HG03469 (cell line): Measurements from ENCODE around the gene RCBTB2.

ENCODE experiments used
- ATAC-seq: cut with Tn5 transposase; IDR thresholded peaks from one replicate; pipeline ENCODE4 v1.9.1; 2021; ENCODE audit warnings: mild to moderate bottlenecking, moderate library complexity, moderate number of reproducible peaks; ENCODE audit not compliant: unreplicated experiment

The RCBTB2 gene

GRCh38 chr13:48531416-48532255 is 1.2 kb downstream of the RCBTB2 start:
- ATAC-seq = no peak

GRCh38 chr13:48530833-48531232 is 2.0 kb downstream of the RCBTB2 start:
- no peak for ATAC-seq

GRCh38 chr13:48528720-48529119 is 4.2 kb downstream of the RCBTB2 start:
- no peak for ATAC-seq

GRCh38 chr13:48527955-48528354 is 4.9 kb downstream of the RCBTB2 start:
- no peak for ATAC-seq

GRCh38 chr13:48526286-48526685 is 6.6 kb downstream of the RCBTB2 start:
- no peak for ATAC-seq

GRCh38 chr13:48518083-48518482 is 14.8 kb downstream of the RCBTB2 start:
- no peak for ATAC-seq

- ATAC-seq = no peak
These were observed 17.1 kb downstream of the RCBTB2 start for GRCh38 chr13:48515732-48516131.

- ATAC-seq = no peak
These were observed 18.1 kb downstream of the RCBTB2 start for GRCh38 chr13:48514793-48515192.

- no peak for ATAC-seq
These were observed 21.2 kb downstream of the RCBTB2 start for GRCh38 chr13:48511621-48512230.

- ATAC-seq = no peak
These were observed 22.2 kb downstream of the RCBTB2 start for GRCh38 chr13:48510698-48511097.

GRCh38 chr13:48508011-48508410 is 24.9 kb downstream of the RCBTB2 start:
- no peak for ATAC-seq

GRCh38 chr13:48507021-48507420 is 25.9 kb downstream of the RCBTB2 start:
- ATAC-seq = no peak

GRCh38 chr13:48506092-48506701 is 26.7 kb downstream of the RCBTB2 start:
- ATAC-seq = peak; percentile 11

- peak; percentile 44 for ATAC-seq
These were observed 27.2 kb downstream of the RCBTB2 start for GRCh38 chr13:48505597-48506091.

- no peak for ATAC-seq
These were observed 27.9 kb downstream of the RCBTB2 start for GRCh38 chr13:48505012-48505411.

GRCh38 chr13:48504606-48505005 is 28.3 kb downstream of the RCBTB2 start:
- no peak for ATAC-seq

- ATAC-seq = no peak
These were observed 30.1 kb downstream of the RCBTB2 start for GRCh38 chr13:48502601-48503319.

GRCh38 chr13:48501705-48502104 is 31.2 kb downstream of the RCBTB2 start:
- ATAC-seq = no peak

GRCh38 chr13:48500652-48501197 is 32.2 kb downstream of the RCBTB2 start:
- ATAC-seq = no peak

GRCh38 chr13:48497669-48498068 is 35.2 kb downstream of the RCBTB2 start:
- ATAC-seq = no peak
